ENCODE measurements around the gene HOXD11. TPM values are rescaled to one million over a fixed set of nuclear protein-coding genes. Genes with fewer than 3 reads are reported as not detected.

HOXD11 gene
- total RNA-seq, 1 donor from 2014 or later: not detected

- no peaks in the 10 kb centered on the region for H3K36me3 ChIP-seq
- H3K9me3 ChIP-seq: no peaks in the 10 kb centered on the region
- H3K27ac ChIP-seq: no peak within 1 kb of the TSS
- ATAC-seq (no peak), DNase-seq (no peak)
- TF ChIP-seq CTCF (IDR thresholded peaks at IDR 0.05): no peak
- peaks cover 98% of the 10 kb centered on the region for H3K27me3 ChIP-seq (ENCODE audit: low read depth)
- intact Hi-C loops (cut with DNase I): loop anchor here (10.0 kb wide), 1 partner anchor 398 kb away; no protein-coding TSS in a partner anchor
- H3K4me3 ChIP-seq: peak within 1 kb of the TSS; percentile 20
- peaks cover 33% of the 10 kb centered on the region for H3K4me1 ChIP-seq
Observed at GRCh38 chr2:176092270-176093144, 14.6 kb upstream of the HOXD11 start, which contains the start of gene HOXD13. TSS of gene HOXD13 (plus strand) at chr2:176092721. CDS start at chr2:176092891, 170 bp downstream.

GRCh38 chr2:176093145-176093897, 13.8 kb upstream of the HOXD11 start:
- Histone ChIP-seq H3K9me3 (no peaks in the 10 kb centered on the region), H3K27me3 (ENCODE audit: low read depth) (peaks cover 98% of the 10 kb centered on the region), H3K36me3 (no peaks in the 10 kb centered on the region), H3K27ac (no peak overlapping the region), H3K4me1 (peaks cover 31% of the 10 kb centered on the region), H3K4me3 (peak overlapping the region; percentile 20)
- ATAC-seq (no peak), DNase-seq (no peak)
- intact Hi-C loops (cut with DNase I): loop anchor here (10.0 kb wide), 1 partner anchor 399 kb away; no protein-coding TSS in a partner anchor
- no peak for TF ChIP-seq CTCF (IDR thresholded peaks at IDR 0.05)

- no peak for ATAC-seq
- Histone ChIP-seq H3K4me1 (peaks cover 26% of the 10 kb centered on the region), H3K27ac (no peak overlapping the region), H3K27me3 (ENCODE audit: low read depth) (peaks cover 98% of the 10 kb centered on the region), H3K4me3 (no peak overlapping the region), H3K9me3 (no peaks in the 10 kb centered on the region), H3K36me3 (no peaks in the 10 kb centered on the region)
- intact Hi-C loops (cut with DNase I): loop anchor here (10.0 kb wide), 1 partner anchor 399 kb away; no protein-coding TSS in a partner anchor
- DNase-seq: no peak
- TF ChIP-seq CTCF (IDR thresholded peaks at IDR 0.05): no peak
Observed at GRCh38 chr2:176093898-176094249, 13.2 kb upstream of the HOXD11 start.

- H3K36me3 ChIP-seq: no peaks in the 10 kb centered on the region
- H3K27me3 ChIP-seq (ENCODE audit: low read depth): peaks cover 98% of the 10 kb centered on the region
- peaks cover 26% of the 10 kb centered on the region for H3K4me1 ChIP-seq
- ATAC-seq (no peak), DNase-seq (no peak)
- intact Hi-C loops (cut with DNase I): loop anchor here (10.0 kb wide), 1 partner anchor 400 kb away; no protein-coding TSS in a partner anchor
- no peak for TF ChIP-seq CTCF (IDR thresholded peaks at IDR 0.05)
- no peaks in the 10 kb centered on the region for H3K9me3 ChIP-seq
- H3K27ac ChIP-seq: no peak overlapping the region
- H3K4me3 ChIP-seq: no peak overlapping the region
Observed at GRCh38 chr2:176094349-176094748, 12.7 kb upstream of the HOXD11 start.

GRCh38 chr2:176095421-176095820, 11.7 kb upstream of the HOXD11 start:
- intact Hi-C loops (cut with DNase I): loop anchor here (10.0 kb wide), 1 partner anchor 401 kb away; no protein-coding TSS in a partner anchor

More at GRCh38 chr2:176095421-176095820, 11.7 kb upstream of the HOXD11 start:
- no peak for TF ChIP-seq CTCF (IDR thresholded peaks at IDR 0.05)
- ATAC-seq (no peak), DNase-seq (no peak)
- Histone ChIP-seq H3K9me3 (no peaks in the 10 kb centered on the region), H3K27me3 (ENCODE audit: low read depth) (peaks cover 98% of the 10 kb centered on the region), H3K4me3 (no peak overlapping the region), H3K36me3 (no peaks in the 10 kb centered on the region), H3K4me1 (peaks cover 26% of the 10 kb centered on the region), H3K27ac (no peak overlapping the region)

All from lower lobe of right lung (tissue), 2 donors.